ENCODE data around the gene PRPF6. TPM values are rescaled to one million over a fixed set of nuclear protein-coding genes. Genes with fewer than 3 reads are reported as not detected.

Gene PRPF6
- total RNA-seq, 1 experiment from 2014 or later = 103 TPM

DNA sequence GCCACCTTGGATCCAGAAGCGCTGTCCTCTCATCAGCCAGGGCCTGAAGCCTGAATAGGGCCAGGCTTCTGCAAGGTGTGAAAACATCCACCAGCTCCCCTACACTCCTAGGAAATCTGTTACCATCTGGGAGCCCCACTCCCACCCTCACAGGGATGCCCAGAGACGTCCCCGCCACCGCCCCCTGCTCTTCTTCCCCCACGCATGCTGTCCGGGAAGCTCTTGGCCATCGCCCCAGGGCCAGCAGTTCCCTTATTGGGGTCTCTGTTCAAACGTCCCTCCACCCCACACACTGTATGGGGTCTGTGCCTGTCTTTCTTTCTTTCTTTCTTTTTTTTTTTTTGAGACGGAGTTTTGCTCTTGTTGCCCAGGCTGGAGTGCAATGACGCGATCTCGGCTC lies 94.6 kb downstream of the PRPF6 start:
- H3K9me3 ChIP-seq (ENCODE audit: insufficient read depth, low read depth) = no peaks in the 10 kb centered on the region
- no peak overlapping the region for H3K4me2 ChIP-seq
- no peak for DNase-seq
- H3F3A ChIP-seq (ENCODE audit: insufficient read depth, low read depth) = peaks cover 17% of the 10 kb centered on the region
- TF ChIP-seq EZH2 (IDR thresholded peaks at IDR 0.05; ENCODE audit: low read depth) = no peak
- TF ChIP-seq, protein P1, sequence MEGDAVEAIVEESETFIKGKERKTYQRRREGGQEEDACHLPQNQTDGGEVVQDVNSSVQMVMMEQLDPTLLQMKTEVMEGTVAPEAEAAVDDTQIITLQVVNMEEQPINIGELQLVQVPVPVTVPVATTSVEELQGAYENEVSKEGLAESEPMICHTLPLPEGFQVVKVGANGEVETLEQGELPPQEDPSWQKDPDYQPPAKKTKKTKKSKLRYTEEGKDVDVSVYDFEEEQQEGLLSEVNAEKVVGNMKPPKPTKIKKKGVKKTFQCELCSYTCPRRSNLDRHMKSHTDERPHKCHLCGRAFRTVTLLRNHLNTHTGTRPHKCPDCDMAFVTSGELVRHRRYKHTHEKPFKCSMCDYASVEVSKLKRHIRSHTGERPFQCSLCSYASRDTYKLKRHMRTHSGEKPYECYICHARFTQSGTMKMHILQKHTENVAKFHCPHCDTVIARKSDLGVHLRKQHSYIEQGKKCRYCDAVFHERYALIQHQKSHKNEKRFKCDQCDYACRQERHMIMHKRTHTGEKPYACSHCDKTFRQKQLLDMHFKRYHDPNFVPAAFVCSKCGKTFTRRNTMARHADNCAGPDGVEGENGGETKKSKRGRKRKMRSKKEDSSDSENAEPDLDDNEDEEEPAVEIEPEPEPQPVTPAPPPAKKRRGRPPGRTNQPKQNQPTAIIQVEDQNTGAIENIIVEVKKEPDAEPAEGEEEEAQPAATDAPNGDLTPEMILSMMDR (conservative IDR thresholded peaks at IDR 0.05) = no peak
- H3K27me3 ChIP-seq (ENCODE audit: insufficient read depth, low read depth) = no peaks in the 10 kb centered on the region
- ChIA-PET CTCF (interaction anchor here (0.5 to 0.7 kb wide), 2 partner anchors 21 to 180 kb away, joined by 4 to 12 read pairs; partner anchors contain the start of gene PCMTD2), POLR2A (ENCODE audit: unreplicated experiment) (no interaction called here)
- H4K20me1 ChIP-seq (ENCODE audit: insufficient read depth) = peaks cover 8% of the 10 kb centered on the region
- peaks cover 12% of the 10 kb centered on the region for H3K79me2 ChIP-seq (ENCODE audit: low read depth)
- BruUV-seq (replicated peaks) = no TSS peak
- H3K9me2 ChIP-seq (ENCODE audit: insufficient read depth) = no peaks in the 10 kb centered on the region
- H3K36me3 ChIP-seq (ENCODE audit: low read depth) = no peaks in the 10 kb centered on the region
- H3K4me1 ChIP-seq (replicated peaks; ENCODE audit: insufficient read depth) = peaks cover 14% of the 10 kb centered on the region
- intact Hi-C loops (cut with micrococcal nuclease; ENCODE audit: unreplicated experiment) = no loop called here
- no peak overlapping the region for H3K4me3 ChIP-seq
- H2AFZ ChIP-seq = no peak overlapping the region
- no peak overlapping the region for H3K27ac ChIP-seq

- Histone ChIP-seq H3K4me3 (no peak overlapping the region), H3K27me3 (ENCODE audit: insufficient read depth, low read depth) (no peaks in the 10 kb centered on the region), H3K9me3 (ENCODE audit: insufficient read depth, low read depth) (no peaks in the 10 kb centered on the region), H3K4me1 (replicated peaks; ENCODE audit: insufficient read depth) (peaks cover 14% of the 10 kb centered on the region), H3K9me2 (ENCODE audit: insufficient read depth) (no peaks in the 10 kb centered on the region), H3F3A (ENCODE audit: insufficient read depth, low read depth) (peaks cover 24% of the 10 kb centered on the region), H3K27ac (no peak overlapping the region), H3K79me2 (ENCODE audit: low read depth) (peaks cover 12% of the 10 kb centered on the region), H3K36me3 (ENCODE audit: low read depth) (no peaks in the 10 kb centered on the region), H2AFZ (no peak overlapping the region), H3K4me2 (no peak overlapping the region), H4K20me1 (ENCODE audit: insufficient read depth) (peaks cover 8% of the 10 kb centered on the region)
- intact Hi-C loops (cut with micrococcal nuclease; ENCODE audit: unreplicated experiment) = no loop called here
- CTCF ChIA-PET = interaction anchor here (0.7 kb wide), 1 partner anchor 179 kb away, joined by 4 read pairs; the partner anchor contains the start of gene PCMTD2
- POLR2A ChIA-PET (ENCODE audit: unreplicated experiment) = no interaction called here
- no peak for DNase-seq
- TF ChIP-seq EZH2 (IDR thresholded peaks at IDR 0.05; ENCODE audit: low read depth) = no peak
- no TSS peak for BruUV-seq (replicated peaks)
Measured at GRCh38 chr20:64076061-64076997, 95.4 kb downstream of the PRPF6 start.

GRCh38 chr20:64077094-64077493 lies 96.2 kb downstream of the PRPF6 start:
- Histone ChIP-seq H3K9me2 (ENCODE audit: insufficient read depth) (no peaks in the 10 kb centered on the region), H3K9me3 (ENCODE audit: insufficient read depth, low read depth) (no peaks in the 10 kb centered on the region), H3K4me2 (no peak overlapping the region), H3F3A (ENCODE audit: insufficient read depth, low read depth) (peaks cover 30% of the 10 kb centered on the region), H4K20me1 (ENCODE audit: insufficient read depth) (peaks cover 8% of the 10 kb centered on the region; the same call in 1 of the 2 replicates), H3K4me1 (replicated peaks; ENCODE audit: insufficient read depth) (peaks cover 14% of the 10 kb centered on the region), H3K36me3 (ENCODE audit: low read depth) (no peaks in the 10 kb centered on the region), H3K79me2 (ENCODE audit: low read depth) (peaks cover 12% of the 10 kb centered on the region), H3K4me3 (no peak overlapping the region), H2AFZ (no peak overlapping the region), H3K27me3 (ENCODE audit: insufficient read depth, low read depth) (peaks cover 4% of the 10 kb centered on the region; the same call in 1 of the 2 replicates), H3K27ac (no peak overlapping the region)
- ChIA-PET CTCF (no interaction called here), POLR2A (ENCODE audit: unreplicated experiment) (no interaction called here)
- TF ChIP-seq, protein P1 (conservative IDR thresholded peaks at IDR 0.05) = no peak
- TF ChIP-seq EZH2 (IDR thresholded peaks at IDR 0.05; ENCODE audit: low read depth) = no peak
- intact Hi-C loops (cut with micrococcal nuclease; ENCODE audit: unreplicated experiment) = no loop called here
- DNase-seq = no peak
- BruUV-seq (replicated peaks) = no TSS peak

Data from PC-9 (cell line).